Measurements from ENCODE around the gene MXD3. TPM values are rescaled to one million over a fixed set of nuclear protein-coding genes. Genes with fewer than 3 reads are reported as not detected.

MXD3 gene
- total and polyA plus RNA-seq, 2 donors (not counting 1 experiment from before 2014, with no cell fraction given): 11.5 to 14.8 TPM

GRCh38 chr5:177335701-177336065, 24.0 kb upstream of the MXD3 start:
- ATAC-seq (ENCODE audit: low read depth): no peak
- no peak overlapping the region for H3K9ac ChIP-seq (ENCODE audit: low read length)
- POLR2A ChIA-PET: no interaction called here

More at GRCh38 chr5:177335701-177336065, 24.0 kb upstream of the MXD3 start:
- Histone ChIP-seq H3K9me3 (ENCODE audit: control extremely low read depth in 1 of 3, control insufficient read depth in 2 of 3, insufficient read depth in 1 of 3, low read length in 2 of 3) (no peaks in the 10 kb centered on the region), H3K4me2 (replicated peaks; ENCODE audit: low read depth, low read length, poor library complexity, severe bottlenecking) (no peak overlapping the region), H3K79me2 (ENCODE audit: control insufficient read depth, insufficient read depth, low read length) (peaks cover 38% of the 10 kb centered on the region), H4K20me1 (ENCODE audit: control insufficient read depth, insufficient read depth, low read length, poor library complexity, severe bottlenecking) (peaks cover 42% of the 10 kb centered on the region), H3K27ac (ENCODE audit: low read length in 2 of 2) (no peak overlapping the region), H2AFZ (ENCODE audit: insufficient read depth, low read depth, low read length, poor library complexity, severe bottlenecking) (no peak overlapping the region), H3K4me1 (ENCODE audit: control insufficient read depth in 2 of 2, insufficient read depth in 2 of 2, low read length in 2 of 2) (peaks cover 15 to 24% of the 10 kb centered on the region in 2 donors), H3K27me3 (replicated peaks in 1 of 4; ENCODE audit: control extremely low read depth in 1 of 4, control insufficient read depth in 3 of 4, insufficient read depth in 4 of 4, low read length in 3 of 4) (no peaks in the 10 kb centered on the region), H3K4me3 (ENCODE audit: control extremely low read depth in 1 of 5, extremely low read depth in 1 of 5, insufficient read depth in 1 of 5, low read depth in 2 of 5, low read length in 4 of 5) (no peak overlapping the region), H3K36me3 (replicated peaks in 1 of 2; ENCODE audit: control extremely low read depth in 1 of 2, control insufficient read depth in 1 of 2, extremely low read depth in 1 of 2, insufficient read depth in 2 of 2, low read length in 1 of 2) (peaks cover 0 to 87% of the 10 kb centered on the region in 2 experiments)
- CTCF ChIA-PET: interaction anchor here (1.1 to 1.6 kb wide), 4 partner anchors 17 to 224 kb away, joined by 3 to 5 read pairs (median 4); no protein-coding TSS in a partner anchor
- no peak for DNase-seq
- no peak for TF ChIP-seq EZH2 (IDR thresholded peaks at IDR 0.05; ENCODE audit: borderline replicate concordance, insufficient read depth, low read depth, low read length, poor library complexity, severe bottlenecking)
- TF ChIP-seq, protein P1, sequence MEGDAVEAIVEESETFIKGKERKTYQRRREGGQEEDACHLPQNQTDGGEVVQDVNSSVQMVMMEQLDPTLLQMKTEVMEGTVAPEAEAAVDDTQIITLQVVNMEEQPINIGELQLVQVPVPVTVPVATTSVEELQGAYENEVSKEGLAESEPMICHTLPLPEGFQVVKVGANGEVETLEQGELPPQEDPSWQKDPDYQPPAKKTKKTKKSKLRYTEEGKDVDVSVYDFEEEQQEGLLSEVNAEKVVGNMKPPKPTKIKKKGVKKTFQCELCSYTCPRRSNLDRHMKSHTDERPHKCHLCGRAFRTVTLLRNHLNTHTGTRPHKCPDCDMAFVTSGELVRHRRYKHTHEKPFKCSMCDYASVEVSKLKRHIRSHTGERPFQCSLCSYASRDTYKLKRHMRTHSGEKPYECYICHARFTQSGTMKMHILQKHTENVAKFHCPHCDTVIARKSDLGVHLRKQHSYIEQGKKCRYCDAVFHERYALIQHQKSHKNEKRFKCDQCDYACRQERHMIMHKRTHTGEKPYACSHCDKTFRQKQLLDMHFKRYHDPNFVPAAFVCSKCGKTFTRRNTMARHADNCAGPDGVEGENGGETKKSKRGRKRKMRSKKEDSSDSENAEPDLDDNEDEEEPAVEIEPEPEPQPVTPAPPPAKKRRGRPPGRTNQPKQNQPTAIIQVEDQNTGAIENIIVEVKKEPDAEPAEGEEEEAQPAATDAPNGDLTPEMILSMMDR (IDR thresholded peaks at IDR 0.05): no peak
- Mint-ChIP-seq H3K27me3 (no peaks in the 10 kb centered on the region), H3K27ac (no peak overlapping the region), H3K4me3 (no peak overlapping the region), H3K4me1 (peaks cover 24% of the 10 kb centered on the region), H3K9me3 (ENCODE audit: insufficient read depth) (no peaks in the 10 kb centered on the region)
- WGBS (ENCODE audit: insufficient coverage): 99% methylated on average over 7 of the region's 7 CpGs
- intact Hi-C loops (cut with micrococcal nuclease): no loop called here

Measured in B cell (primary cell).